Mesendoderm (in vitro differentiated cells): Measurements from ENCODE around the gene ZNF30.
"Not testable (repeated sequence)": the region's sequence is repeated elsewhere in the genome, so short reads cannot be mapped to it uniquely, and the experiment has no call there.

Experiments used
- DNase-seq: peaks from one replicate; pipeline ENCODE4 v3.0.0; 2013
- H2AK5ac ChIP-seq: 2 replicates; pipeline ENCODE4 v1.6.1; 2013; ENCODE audit warnings: low read length, inconsistent platforms
- H2BK120ac ChIP-seq: 2 replicates; pipeline ENCODE4 v1.6.1; 2013; ENCODE audit warnings: low read depth, mild to moderate bottlenecking, low read length, moderate library complexity, mixed read lengths
- H2BK15ac ChIP-seq: replicated peaks from 2 replicates; pipeline ENCODE4 v1.6.1; 2013; ENCODE audit warnings: low read depth, mild to moderate bottlenecking, moderate library complexity
- H2BK5ac ChIP-seq: 2 replicates; pipeline ENCODE4 v1.6.1; 2013; ENCODE audit warnings: low read length, inconsistent platforms
- H3K18ac ChIP-seq: 2 replicates; pipeline ENCODE4 v1.6.1; 2013; ENCODE audit warnings: mild to moderate bottlenecking, low read length, mixed read lengths
- H3K23ac ChIP-seq: one replicate; pipeline ENCODE4 v1.6.1; 2013; ENCODE audit warnings: low read length
- H3K27ac ChIP-seq: 2 replicates; pipeline ENCODE4 v1.5.1; 2013; ENCODE audit warnings: low read depth, mild to moderate bottlenecking, inconsistent platforms, low read length, moderate library complexity
- H3K27me3 ChIP-seq: 2 replicates; pipeline ENCODE4 v1.6.1; 2013; ENCODE audit warnings: low read length, control low read depth, mild to moderate bottlenecking, inconsistent platforms; ENCODE audit not compliant: insufficient read depth, poor library complexity
- H3K36me3 ChIP-seq: 2 replicates; pipeline ENCODE4 v1.6.1; 2013; ENCODE audit warnings: low read length, inconsistent platforms; ENCODE audit not compliant: control insufficient read depth, insufficient read depth
- H3K4ac ChIP-seq: one replicate; pipeline ENCODE4 v1.6.1; 2013; ENCODE audit warnings: low read depth, mild to moderate bottlenecking, low read length, moderate library complexity
- H3K4me1 ChIP-seq: 2 replicates; pipeline ENCODE4 v1.6.1; 2013; ENCODE audit warnings: low read depth, low read length, inconsistent platforms; ENCODE audit not compliant: control insufficient read depth
- H3K4me2 ChIP-seq: 2 replicates; pipeline ENCODE4 v1.6.1; 2013; ENCODE audit warnings: low read length
- H3K4me3 ChIP-seq: 2 replicates; pipeline ENCODE4 v1.5.1; 2013; ENCODE audit warnings: mild to moderate bottlenecking, low read length
- H3K56ac ChIP-seq: one replicate; pipeline ENCODE4 v1.6.1; 2013; ENCODE audit warnings: low read length
- H3K79me1 ChIP-seq: 2 replicates; pipeline ENCODE4 v1.6.1; 2013; ENCODE audit warnings: low read length, inconsistent platforms
- H3K79me2 ChIP-seq: 2 replicates; pipeline ENCODE4 v1.6.1; 2013; ENCODE audit warnings: mild to moderate bottlenecking, low read length; ENCODE audit not compliant: control insufficient read depth, insufficient read depth
- H3K9ac ChIP-seq: 2 replicates; pipeline ENCODE4 v1.6.1; 2013; ENCODE audit warnings: low read length, inconsistent platforms
- H4K5ac ChIP-seq: one replicate; pipeline ENCODE4 v1.6.1; 2013; ENCODE audit warnings: low read length
- H4K8ac ChIP-seq: one replicate; pipeline ENCODE4 v1.6.1; 2013; ENCODE audit warnings: low read depth, mild to moderate bottlenecking, control low read depth, low read length, moderate library complexity
- WGBS: extraction: QIAGEN DNeasy Blood & Tissue Kit; methylation state at CpG from one replicate; pipeline ENCODE4 v1.1.7; 2013; ENCODE audit warnings: low lambda C conversion rate, missing lambda C conversion rate; ENCODE audit not compliant: insufficient coverage; ENCODE audit errors: extremely low coverage; 5-methylcytosine and 5-hydroxymethylcytosine counted together

The ZNF30 gene

GRCh38 chr19:34992582-34992981, 65.9 kb downstream of the ZNF30 start:
- not testable (repeated sequence) for H3K4me3 ChIP-seq, H3K56ac ChIP-seq, H3K79me1 ChIP-seq, H3K4ac ChIP-seq, H3K36me3 ChIP-seq, H2BK5ac ChIP-seq, H4K8ac ChIP-seq, DNase-seq, H3K23ac ChIP-seq, H3K4me2 ChIP-seq, H4K5ac ChIP-seq, H3K27me3 ChIP-seq, H3K18ac ChIP-seq, H3K27ac ChIP-seq, H3K79me2 ChIP-seq, H2BK120ac ChIP-seq, H3K4me1 ChIP-seq, H2AK5ac ChIP-seq, H2BK15ac ChIP-seq, H3K9ac ChIP-seq
- WGBS, result no CpG with 5 or more reads among the region's 7 CpGs

DNA sequence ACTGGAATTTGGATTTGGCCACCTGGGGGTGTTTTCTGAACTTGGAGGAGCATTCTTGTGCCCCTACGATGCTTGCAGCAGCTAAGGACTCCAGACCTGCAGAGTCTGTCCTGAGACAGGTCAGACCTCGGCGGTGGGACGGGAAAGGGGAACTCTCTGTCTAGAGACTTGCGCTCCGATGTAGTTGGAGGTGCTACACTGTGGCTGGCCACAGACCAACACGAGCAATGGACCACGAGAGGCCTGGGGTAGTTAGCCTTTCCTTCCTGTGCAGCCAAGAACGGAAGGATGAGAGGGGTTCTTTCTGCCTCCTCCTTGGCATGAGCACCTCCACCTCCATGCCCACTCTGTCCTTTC, 67.6 kb downstream of the ZNF30 start:
- Histone ChIP-seq H2BK120ac (no peak overlapping the region), H4K5ac (no peak overlapping the region), H4K8ac (no peak overlapping the region), H3K79me1 (no peaks in the 10 kb centered on the region), H2AK5ac (no peak overlapping the region), H3K9ac (no peak overlapping the region), H3K56ac (no peak overlapping the region), H3K4me3 (no peak overlapping the region), H3K23ac (no peak overlapping the region), H3K79me2 (no peaks in the 10 kb centered on the region), H2BK15ac (no peak overlapping the region), H2BK5ac (no peak overlapping the region), H3K27ac (no peak overlapping the region), H3K4ac (no peak overlapping the region), H3K18ac (no peak overlapping the region), H3K36me3 (no peaks in the 10 kb centered on the region), H3K4me2 (no peak overlapping the region), H3K27me3 (no peaks in the 10 kb centered on the region), H3K4me1 (peaks cover 4% of the 10 kb centered on the region)
- WGBS, result no CpG with 5 or more reads among the region's 9 CpGs
- no peak for DNase-seq
